Measurements from ENCODE around the gene CSPG4. TPM values are rescaled to one million over a fixed set of nuclear protein-coding genes. Genes with fewer than 3 reads are reported as not detected.
"Not testable (repeated sequence)": the region's sequence is repeated elsewhere in the genome, so short reads cannot be mapped to it uniquely, and the experiment has no call there.

The CSPG4 gene
- polyA plus RNA-seq, 1 experiment, result 24.1 TPM

DNA sequence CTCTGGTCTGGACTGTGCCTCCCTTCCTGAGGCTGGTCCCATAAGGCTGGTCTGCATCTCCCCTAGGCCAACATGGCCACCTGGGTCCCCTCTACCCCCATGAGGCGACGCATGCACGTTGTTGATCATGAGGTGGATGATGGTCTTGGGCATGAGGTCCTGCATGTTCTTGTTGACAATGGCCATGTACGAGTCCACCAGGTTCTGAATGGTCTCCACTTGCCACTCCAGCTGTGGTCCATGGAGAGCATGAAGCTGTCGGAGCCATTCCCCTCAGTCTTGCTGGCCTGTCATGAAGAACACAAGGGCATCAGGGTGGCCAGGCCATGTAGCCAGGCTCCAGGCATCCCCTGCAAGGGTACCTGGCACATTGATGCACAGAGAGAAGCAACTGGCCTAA lies 27.1 kb upstream of the CSPG4 start:
- DNase-seq (ENCODE audit: low read depth), result no peak
- CTCF ChIA-PET, result interaction anchor here (0.9 to 1.4 kb wide), 2 partner anchors 10 to 53 kb away, joined by 3 to 5 read pairs; no protein-coding TSS in a partner anchor

GRCh38 chr15:75738647-75739325 lies 26.1 kb upstream of the CSPG4 start:
- TF ChIP-seq, protein P1, sequence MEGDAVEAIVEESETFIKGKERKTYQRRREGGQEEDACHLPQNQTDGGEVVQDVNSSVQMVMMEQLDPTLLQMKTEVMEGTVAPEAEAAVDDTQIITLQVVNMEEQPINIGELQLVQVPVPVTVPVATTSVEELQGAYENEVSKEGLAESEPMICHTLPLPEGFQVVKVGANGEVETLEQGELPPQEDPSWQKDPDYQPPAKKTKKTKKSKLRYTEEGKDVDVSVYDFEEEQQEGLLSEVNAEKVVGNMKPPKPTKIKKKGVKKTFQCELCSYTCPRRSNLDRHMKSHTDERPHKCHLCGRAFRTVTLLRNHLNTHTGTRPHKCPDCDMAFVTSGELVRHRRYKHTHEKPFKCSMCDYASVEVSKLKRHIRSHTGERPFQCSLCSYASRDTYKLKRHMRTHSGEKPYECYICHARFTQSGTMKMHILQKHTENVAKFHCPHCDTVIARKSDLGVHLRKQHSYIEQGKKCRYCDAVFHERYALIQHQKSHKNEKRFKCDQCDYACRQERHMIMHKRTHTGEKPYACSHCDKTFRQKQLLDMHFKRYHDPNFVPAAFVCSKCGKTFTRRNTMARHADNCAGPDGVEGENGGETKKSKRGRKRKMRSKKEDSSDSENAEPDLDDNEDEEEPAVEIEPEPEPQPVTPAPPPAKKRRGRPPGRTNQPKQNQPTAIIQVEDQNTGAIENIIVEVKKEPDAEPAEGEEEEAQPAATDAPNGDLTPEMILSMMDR (IDR thresholded peaks at IDR 0.05; ENCODE audit: insufficient read depth, low read depth, low read length), result no peak
- DNase-seq (ENCODE audit: low read depth), result peak; percentile 52
- no peaks in the 10 kb centered on the region for H3K27me3 ChIP-seq (ENCODE audit: control insufficient read depth, insufficient read depth, low read length)
- ChIA-PET CTCF (interaction anchor here (0.7 to 1.6 kb wide), 6 partner anchors 10 to 64 kb away, joined by 3 to 5 read pairs (median 4); partner anchors contain the start of gene CSPG4), POLR2A (interaction anchor here (0.7 to 1.0 kb wide), 2 partner anchors 44 to 143 kb away, joined by 4 to 7 read pairs; no protein-coding TSS in a partner anchor)
- peak overlapping the region; percentile 91 for H3K4me3 ChIP-seq (ENCODE audit: low read depth, low read length)
- H3K36me3 ChIP-seq (ENCODE audit: control insufficient read depth, insufficient read depth, low read length), result no peaks in the 10 kb centered on the region

More for the DNA sequence above, 27.1 kb upstream of the CSPG4 start:
- POLR2A ChIA-PET, result no interaction called here
- H3K4me3 ChIP-seq (ENCODE audit: low read depth, low read length), result no peak overlapping the region
- TF ChIP-seq, protein P1 (IDR thresholded peaks at IDR 0.05; ENCODE audit: insufficient read depth, low read depth, low read length), result no peak
- no peaks in the 10 kb centered on the region for H3K27me3 ChIP-seq (ENCODE audit: control insufficient read depth, insufficient read depth, low read length)
- H3K36me3 ChIP-seq (ENCODE audit: control insufficient read depth, insufficient read depth, low read length), result no peaks in the 10 kb centered on the region

DNA sequence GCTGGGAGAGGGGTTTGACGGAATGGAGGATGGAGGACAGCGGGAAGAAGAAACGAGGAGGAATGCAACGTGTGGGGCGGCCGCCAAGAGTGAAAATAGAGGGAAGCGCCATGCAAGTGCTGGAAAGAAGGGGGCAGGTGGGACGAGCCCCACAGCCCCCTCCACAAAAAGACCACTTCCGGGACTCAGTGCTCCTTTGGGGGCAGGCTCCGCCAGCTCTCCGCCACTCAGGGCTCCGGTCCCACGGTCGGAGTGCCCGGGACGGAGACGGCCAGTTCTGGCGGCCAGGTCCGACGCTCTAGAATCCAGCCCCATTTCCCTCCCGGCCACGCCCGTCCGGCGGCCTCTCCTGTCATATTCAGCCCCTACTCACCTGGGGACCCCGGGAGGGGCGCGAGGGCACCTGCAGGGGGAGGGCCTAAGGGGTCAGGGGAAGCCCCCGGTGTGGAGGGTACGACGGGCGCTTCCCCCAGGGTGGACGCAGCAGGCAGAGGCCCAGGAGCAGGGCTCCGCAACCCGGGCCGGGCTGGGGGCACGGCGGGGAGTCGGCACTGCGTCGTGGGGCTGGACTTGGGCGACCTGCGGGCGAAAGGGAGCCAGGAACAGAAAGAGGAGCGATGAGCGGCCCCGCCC lies 25.5 kb upstream of the CSPG4 start:
- TF ChIP-seq, protein P1 (IDR thresholded peaks at IDR 0.05; ENCODE audit: insufficient read depth, low read depth, low read length), result no peak
- Histone ChIP-seq H3K36me3 (ENCODE audit: control insufficient read depth, insufficient read depth, low read length) (no peaks in the 10 kb centered on the region), H3K4me3 (ENCODE audit: low read depth, low read length) (peak overlapping the region; percentile 91), H3K27me3 (ENCODE audit: control insufficient read depth, insufficient read depth, low read length) (no peaks in the 10 kb centered on the region)
- ChIA-PET CTCF (interaction anchor here (0.7 to 1.6 kb wide), 6 partner anchors 10 to 65 kb away, joined by 3 to 5 read pairs (median 4); partner anchors contain the start of gene CSPG4), POLR2A (interaction anchor here (0.7 to 1.0 kb wide), 2 partner anchors 43 to 142 kb away, joined by 4 to 7 read pairs; no protein-coding TSS in a partner anchor)
- no peak for DNase-seq (ENCODE audit: low read depth)

DNA sequence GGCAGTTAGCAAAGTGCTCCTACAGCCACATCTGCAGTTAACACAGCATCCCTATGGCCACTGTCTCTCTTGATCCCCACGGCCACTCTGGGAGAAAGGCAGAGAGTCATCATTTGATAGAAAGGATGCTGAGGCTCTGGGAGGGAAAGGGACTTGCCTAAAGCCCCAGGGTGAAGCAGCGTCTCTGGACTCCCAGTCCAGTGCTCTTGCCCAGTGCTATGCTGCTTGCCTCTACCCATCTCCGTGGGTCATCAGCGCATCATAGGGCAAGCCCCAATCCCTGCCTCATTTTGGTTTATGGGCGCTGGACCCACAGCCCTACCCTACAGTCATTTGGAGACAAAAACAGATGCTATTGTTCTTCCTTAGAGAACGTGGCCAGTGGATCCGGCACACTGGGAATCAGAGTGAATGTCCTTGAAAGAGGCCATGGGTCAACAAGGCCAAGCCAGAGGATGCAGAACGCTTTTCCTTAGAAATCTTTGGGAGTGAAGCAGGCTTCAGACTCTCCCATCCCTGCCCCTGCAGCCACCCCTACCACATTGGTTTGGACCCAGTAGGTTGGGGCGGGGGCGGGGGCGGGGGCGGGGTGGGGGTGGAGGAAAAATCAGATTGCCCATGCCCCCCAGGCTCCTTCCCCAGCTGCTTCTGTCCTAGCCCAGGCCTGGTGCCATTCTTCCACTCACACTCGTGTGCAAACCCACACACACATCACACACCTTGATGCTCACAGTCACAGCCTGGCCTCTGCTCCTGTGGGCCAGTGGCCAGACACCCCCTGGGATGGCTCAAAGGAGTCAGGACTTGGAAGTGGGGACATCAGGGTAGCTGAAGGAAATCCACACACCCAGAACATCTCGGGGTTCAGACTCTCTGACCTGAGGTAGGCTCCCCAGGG lies 24.7 kb upstream of the CSPG4 start:
- CTCF ChIA-PET, result interaction anchor here (1.2 kb wide), 1 partner anchor 24 kb away, joined by 3 read pairs; the partner anchor contains the start of gene CSPG4
- DNase-seq (ENCODE audit: low read depth); H3K27me3 ChIP-seq (ENCODE audit: control insufficient read depth, insufficient read depth, low read length); H3K36me3 ChIP-seq (ENCODE audit: control insufficient read depth, insufficient read depth, low read length); POLR2A ChIA-PET: not testable (repeated sequence)
- peak overlapping the region; percentile 91 for H3K4me3 ChIP-seq (ENCODE audit: low read depth, low read length)

DNA sequence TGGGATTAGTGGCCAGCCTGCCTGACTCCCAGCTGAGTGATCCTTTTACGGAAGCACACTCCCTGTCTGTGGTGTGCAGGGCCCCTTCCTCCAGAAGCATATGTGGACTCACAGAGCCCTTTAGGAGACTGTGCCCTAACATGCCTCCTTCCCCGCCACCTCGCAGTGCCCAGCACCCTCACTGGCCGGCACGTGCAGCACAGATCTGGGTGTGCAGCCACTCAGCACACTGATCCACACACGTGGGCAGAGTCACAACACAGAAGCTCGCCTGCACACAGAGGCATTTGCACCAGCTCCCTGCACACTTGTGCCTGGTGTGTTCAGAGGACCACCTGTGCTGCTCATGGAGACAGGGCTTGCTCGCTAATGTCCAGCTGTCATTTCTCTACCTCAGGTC lies 23.6 kb upstream of the CSPG4 start:
- DNase-seq (ENCODE audit: low read depth), result no peak
- Histone ChIP-seq H3K27me3 (ENCODE audit: control insufficient read depth, insufficient read depth, low read length) (no peaks in the 10 kb centered on the region), H3K4me3 (ENCODE audit: low read depth, low read length) (no peak overlapping the region), H3K36me3 (ENCODE audit: control insufficient read depth, insufficient read depth, low read length) (no peaks in the 10 kb centered on the region)
- TF ChIP-seq, protein P1 (IDR thresholded peaks at IDR 0.05; ENCODE audit: insufficient read depth, low read depth, low read length), result no peak
- POLR2A ChIA-PET, result no interaction called here
- CTCF ChIA-PET, result interaction anchor here (1.3 kb wide), 1 partner anchor 51 kb away, joined by 3 read pairs; no protein-coding TSS in a partner anchor

GRCh38 chr15:75734861-75735760 lies 22.5 kb upstream of the CSPG4 start:
- DNase-seq (ENCODE audit: low read depth); H3K36me3 ChIP-seq (ENCODE audit: control insufficient read depth, insufficient read depth, low read length); H3K27me3 ChIP-seq (ENCODE audit: control insufficient read depth, insufficient read depth, low read length); POLR2A ChIA-PET; H3K4me3 ChIP-seq (ENCODE audit: low read depth, low read length): not testable (repeated sequence)
- CTCF ChIA-PET, result interaction anchor here (1.0 to 1.3 kb wide), 3 partner anchors 49 to 66 kb away, joined by 3 to 4 read pairs (median 3); no protein-coding TSS in a partner anchor

Data from BJ (cell line).